SK-N-SH treated with all-trans-retinoic acid at 6 μM for 48 hours (cell line): ENCODE data around the gene AP2S1.

Experiments used
- CREB5 ChIP-seq: fragments of 250-450 bp; sonication (Bioruptor Pico); IDR thresholded peaks from 2 replicates; pipeline ENCODE4 v1.5.1; 2020; ENCODE audit warnings: low read depth, mild to moderate bottlenecking, moderate library complexity
- OSR1 ChIP-seq: fragments of 250-450 bp; sonication (Bioruptor Pico); IDR thresholded peaks from 2 replicates; pipeline ENCODE4 v1.8.0; 2022; ENCODE audit warnings: moderate library complexity, mild to moderate bottlenecking, inconsistent platforms

GRCh38 chr19:46802152-46802551, 48.5 kb downstream of the AP2S1 start:
- TF ChIP-seq CREB5 (CRISPR knock-in tag) (no peak), OSR1 (CRISPR knock-in tag) (no peak)
